PC-3 (cell line): ENCODE measurements around the gene CCM2L.

ENCODE experiments used
- CTCF ChIP-seq: fragments of 300-600 bp; sonication (generic); conservative IDR thresholded peaks from 2 replicates; pipeline ENCODE4 v1.5.1; 2017; ENCODE audit warnings: antibody characterized with exemption, low read depth, mild to moderate bottlenecking, low read length
- EZH2 ChIP-seq: fragments of 300-600 bp; sonication (generic); IDR thresholded peaks from one replicate; pipeline ENCODE4 v1.6.1; 2017; ENCODE audit warnings: antibody characterized with exemption, mild to moderate bottlenecking, low read length; ENCODE audit not compliant: unreplicated experiment
- EZH2phosphoT487 ChIP-seq: fragments of 300-600 bp; sonication (generic); IDR thresholded peaks from 2 replicates; pipeline ENCODE4 v1.6.1; 2018; ENCODE audit warnings: mild to moderate bottlenecking, antibody characterized with exemption, low read length, borderline replicate concordance

GRCh38 chr20:32024683-32025295, 14.6 kb downstream of the CCM2L start:
- TF ChIP-seq CTCF (no peak), EZH2phosphoT487 (no peak), EZH2 (no peak)
